Testis (tissue), 3 donors: Measurements from ENCODE around the gene ST8SIA3. TPM values are rescaled to one million over a fixed set of nuclear protein-coding genes. Genes with fewer than 3 reads are reported as not detected.

Experiments used
- polyA plus RNA-seq: library from polyadenylated mRNA; stranded (reverse); fragments of 350-450 nt; fragmentation: Illumina TruSeq; extraction: RNeasy Lipid Tissue Mini Kit (QIAGEN cat#74804); gene quantifications from one replicate; pipeline ENCODE4 v1.2.3, GENCODE V29; 2014; ENCODE audit warnings: low read depth, low replicate concordance; ENCODE audit not compliant: insufficient read depth
- total RNA-seq, 2 donors: library from RNA; depleted of rRNA; stranded (reverse); fragments of >200 nt; gene quantifications; one replicate each; pipeline ENCODE4 v1.2.3, GENCODE V29; 2016

Gene ST8SIA3
- total and polyA plus RNA-seq, 3 donors from 2014 or later: 0.93 to 2.5 (median 1.6) TPM

Other genes with a start within 250 kb of the ST8SIA3 start
- 100 to 1,000 TPM; 130 to 366 TPM for gene BOD1L2, start 205.5 kb upstream of the ST8SIA3 start, total RNA-seq
- 580 TPM for gene BOD1L2, start 205.5 kb upstream of the ST8SIA3 start, polyA plus RNA-seq
- under 1 TPM; 0.79 to 0.93 TPM for gene ONECUT2, start 82.8 kb downstream of the ST8SIA3 start, total RNA-seq
- gene ONECUT2, start 82.8 kb downstream of the ST8SIA3 start, polyA plus RNA-seq: 0.69 TPM
- 10 to 100 TPM; 27.4 to 37.0 TPM for gene FECH, start 234.1 kb downstream of the ST8SIA3 start, total RNA-seq
- gene FECH, start 234.1 kb downstream of the ST8SIA3 start, polyA plus RNA-seq: 19.6 TPM